Measurements from ENCODE around the gene SLCO4C1. TPM values are rescaled to one million over a fixed set of nuclear protein-coding genes. Genes with fewer than 3 reads are reported as not detected.

Gene SLCO4C1
- total and polyA plus RNA-seq, 2 experiments from 2014 or later: 6.2 to 20.5 TPM

DNA sequence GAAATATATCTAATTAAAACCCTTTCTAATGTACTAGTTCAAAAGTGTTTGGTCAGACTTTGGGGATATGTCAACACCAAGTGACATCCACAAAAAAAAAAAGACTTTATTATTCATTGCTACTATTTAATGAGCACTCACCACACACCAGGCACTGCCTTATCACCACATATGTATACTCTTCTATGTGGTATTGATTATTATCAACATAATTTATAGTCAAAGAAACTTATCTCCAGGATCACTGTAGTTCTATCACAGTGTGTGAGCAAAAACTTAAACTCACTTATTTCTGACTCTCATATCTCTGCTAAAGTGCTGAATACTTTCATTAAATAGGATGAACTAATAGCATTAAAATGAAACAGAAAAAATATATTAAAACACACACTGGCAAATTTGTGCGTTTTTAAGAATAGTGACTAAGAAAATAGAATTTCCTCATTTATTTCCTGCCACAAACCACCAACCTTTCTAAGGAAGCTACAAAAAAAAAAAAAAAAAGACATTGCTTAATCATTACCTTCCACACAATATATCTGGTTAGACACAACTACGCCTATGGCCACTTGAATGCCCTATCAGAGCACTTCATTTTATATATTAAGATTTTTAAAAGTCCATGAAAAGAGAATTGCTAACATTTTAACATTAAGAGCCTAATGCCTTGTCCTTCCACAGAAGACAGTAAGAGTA lies 12.8 kb downstream of the SLCO4C1 start:
- TF ChIP-seq EZH2 (IDR thresholded peaks at IDR 0.05; ENCODE audit: borderline replicate concordance) (no peak), EZH2phosphoT487 (IDR thresholded peaks at IDR 0.05; ENCODE audit: low read depth, severe bottlenecking, unreplicated experiment) (no peak)
- TF ChIP-seq, protein P1, sequence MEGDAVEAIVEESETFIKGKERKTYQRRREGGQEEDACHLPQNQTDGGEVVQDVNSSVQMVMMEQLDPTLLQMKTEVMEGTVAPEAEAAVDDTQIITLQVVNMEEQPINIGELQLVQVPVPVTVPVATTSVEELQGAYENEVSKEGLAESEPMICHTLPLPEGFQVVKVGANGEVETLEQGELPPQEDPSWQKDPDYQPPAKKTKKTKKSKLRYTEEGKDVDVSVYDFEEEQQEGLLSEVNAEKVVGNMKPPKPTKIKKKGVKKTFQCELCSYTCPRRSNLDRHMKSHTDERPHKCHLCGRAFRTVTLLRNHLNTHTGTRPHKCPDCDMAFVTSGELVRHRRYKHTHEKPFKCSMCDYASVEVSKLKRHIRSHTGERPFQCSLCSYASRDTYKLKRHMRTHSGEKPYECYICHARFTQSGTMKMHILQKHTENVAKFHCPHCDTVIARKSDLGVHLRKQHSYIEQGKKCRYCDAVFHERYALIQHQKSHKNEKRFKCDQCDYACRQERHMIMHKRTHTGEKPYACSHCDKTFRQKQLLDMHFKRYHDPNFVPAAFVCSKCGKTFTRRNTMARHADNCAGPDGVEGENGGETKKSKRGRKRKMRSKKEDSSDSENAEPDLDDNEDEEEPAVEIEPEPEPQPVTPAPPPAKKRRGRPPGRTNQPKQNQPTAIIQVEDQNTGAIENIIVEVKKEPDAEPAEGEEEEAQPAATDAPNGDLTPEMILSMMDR (IDR thresholded peaks at IDR 0.05; ENCODE audit: poor library complexity): no peak
- Histone ChIP-seq H2AFZ (no peak overlapping the region), H4K20me1 (ENCODE audit: insufficient read depth, poor library complexity, severe bottlenecking) (no peaks in the 10 kb centered on the region), H3K27me3 (no peaks in the 10 kb centered on the region), H3K4me1 (ENCODE audit: insufficient read depth) (peaks cover under 1% of the 10 kb centered on the region), H3K79me2 (no peaks in the 10 kb centered on the region), H3K9me3 (ENCODE audit: low read depth) (no peaks in the 10 kb centered on the region), H3K36me3 (replicated peaks; ENCODE audit: insufficient read depth, low read depth) (no peaks in the 10 kb centered on the region), H3K9me2 (replicated peaks; ENCODE audit: insufficient read depth) (no peaks in the 10 kb centered on the region), H3K27ac (no peak overlapping the region), H3K4me3 (no peak overlapping the region), H3K4me2 (no peak overlapping the region)
- no peak for DNase-seq (ENCODE audit: low spot score)
- WGBS (ENCODE audit: low lambda C conversion rate, missing lambda C conversion rate): 84% methylated on average over 2 of the region's 2 CpGs

- Histone ChIP-seq H3K4me1 (ENCODE audit: insufficient read depth) (no peaks in the 10 kb centered on the region), H3K27me3 (no peaks in the 10 kb centered on the region), H3K4me3 (no peak overlapping the region), H3K4me2 (no peak overlapping the region), H3K9me2 (replicated peaks; ENCODE audit: insufficient read depth) (no peaks in the 10 kb centered on the region), H3K79me2 (no peaks in the 10 kb centered on the region), H4K20me1 (ENCODE audit: insufficient read depth, poor library complexity, severe bottlenecking) (no peaks in the 10 kb centered on the region), H2AFZ (no peak overlapping the region), H3K27ac (no peak overlapping the region), H3K36me3 (replicated peaks; ENCODE audit: insufficient read depth, low read depth) (no peaks in the 10 kb centered on the region), H3K9me3 (ENCODE audit: low read depth) (no peaks in the 10 kb centered on the region)
- TF ChIP-seq EZH2 (IDR thresholded peaks at IDR 0.05; ENCODE audit: borderline replicate concordance) (no peak), EZH2phosphoT487 (IDR thresholded peaks at IDR 0.05; ENCODE audit: low read depth, severe bottlenecking, unreplicated experiment) (no peak)
- TF ChIP-seq, protein P1 (IDR thresholded peaks at IDR 0.05; ENCODE audit: poor library complexity): no peak
- WGBS (ENCODE audit: low lambda C conversion rate, missing lambda C conversion rate): 89% methylated on average over 1 of the region's 1 CpG
- DNase-seq (ENCODE audit: low spot score): no peak
These were observed 16.4 kb downstream of the SLCO4C1 start for GRCh38 chr5:102279711-102280110.

GRCh38 chr5:102278231-102278630 lies 17.9 kb downstream of the SLCO4C1 start:
- H3K4me2 ChIP-seq: no peak overlapping the region
- no peaks in the 10 kb centered on the region for H3K27me3 ChIP-seq
- no peaks in the 10 kb centered on the region for H3K36me3 ChIP-seq (replicated peaks; ENCODE audit: insufficient read depth, low read depth)
- DNase-seq (ENCODE audit: low spot score): no peak
- no peaks in the 10 kb centered on the region for H3K79me2 ChIP-seq
- TF ChIP-seq EZH2 (IDR thresholded peaks at IDR 0.05; ENCODE audit: borderline replicate concordance): no peak
- TF ChIP-seq, protein P1 (IDR thresholded peaks at IDR 0.05; ENCODE audit: poor library complexity): no peak
- no peak for TF ChIP-seq EZH2phosphoT487 (IDR thresholded peaks at IDR 0.05; ENCODE audit: low read depth, severe bottlenecking, unreplicated experiment)
- no peak overlapping the region for H2AFZ ChIP-seq
- H3K4me3 ChIP-seq: no peak overlapping the region
- no peaks in the 10 kb centered on the region for H3K4me1 ChIP-seq (ENCODE audit: insufficient read depth)
- no peak overlapping the region for H3K27ac ChIP-seq
- no peaks in the 10 kb centered on the region for H4K20me1 ChIP-seq (ENCODE audit: insufficient read depth, poor library complexity, severe bottlenecking)
- WGBS (ENCODE audit: low lambda C conversion rate, missing lambda C conversion rate): 91% methylated on average over 2 of the region's 2 CpGs
- no peaks in the 10 kb centered on the region for H3K9me2 ChIP-seq (replicated peaks; ENCODE audit: insufficient read depth)
- H3K9me3 ChIP-seq (ENCODE audit: low read depth): no peaks in the 10 kb centered on the region
